Measurements from ENCODE around the gene MAST2.
"Not testable (repeated sequence)": the region's sequence is repeated elsewhere in the genome, so short reads cannot be mapped to it uniquely, and the experiment has no call there.

Gene MAST2

GRCh38 chr1:45862008-45862407 is 58.6 kb downstream of the MAST2 start:
- DNase-seq: no peak

GRCh38 chr1:45863218-45863617 is 59.8 kb downstream of the MAST2 start:
- DNase-seq: no peak

GRCh38 chr1:45864167-45865106 is 61.0 kb downstream of the MAST2 start:
- DNase-seq: no peak

GRCh38 chr1:45867697-45868348 is 64.4 kb downstream of the MAST2 start:
- DNase-seq: no peak

- no peak for DNase-seq
Observed at GRCh38 chr1:45868861-45869260, 65.4 kb downstream of the MAST2 start.

- no peak for DNase-seq
Observed at GRCh38 chr1:45870500-45870899, 67.1 kb downstream of the MAST2 start.

GRCh38 chr1:45872173-45872801 is 68.9 kb downstream of the MAST2 start:
- DNase-seq: not testable (repeated sequence)

GRCh38 chr1:45876000-45876617 is 72.7 kb downstream of the MAST2 start:
- DNase-seq: no peak

GRCh38 chr1:45877264-45877663 is 73.9 kb downstream of the MAST2 start:
- DNase-seq: no peak

- DNase-seq: no peak
Observed at GRCh38 chr1:45879885-45880598, 76.6 kb downstream of the MAST2 start.

GRCh38 chr1:45880930-45881329 is 77.5 kb downstream of the MAST2 start:
- DNase-seq: no peak

- DNase-seq: no peak
Observed at GRCh38 chr1:45883658-45884057, 80.2 kb downstream of the MAST2 start.

- no peak for DNase-seq
Observed at GRCh38 chr1:45884700-45885099, 81.3 kb downstream of the MAST2 start.

- DNase-seq: no peak
Observed at GRCh38 chr1:45886229-45886628, 82.8 kb downstream of the MAST2 start.

- no peak for DNase-seq
Observed at GRCh38 chr1:45887156-45887842, 83.9 kb downstream of the MAST2 start.

GRCh38 chr1:45890078-45890477 is 86.7 kb downstream of the MAST2 start:
- no peak for DNase-seq

- DNase-seq: no peak
Observed at GRCh38 chr1:45891087-45891486, 87.7 kb downstream of the MAST2 start.

GRCh38 chr1:45892068-45892785 is 88.8 kb downstream of the MAST2 start:
- DNase-seq: no peak

- no peak for DNase-seq
Observed at GRCh38 chr1:45894331-45894730, 90.9 kb downstream of the MAST2 start.

- no peak for DNase-seq
Observed at GRCh38 chr1:45894921-45895320, 91.5 kb downstream of the MAST2 start.

GRCh38 chr1:45895406-45895805 is 92.0 kb downstream of the MAST2 start:
- no peak for DNase-seq
